Esophagus muscularis mucosa (tissue), 4 donors: ENCODE data around the gene MT1E. TPM values are rescaled to one million over a fixed set of nuclear protein-coding genes. Genes with fewer than 3 reads are reported as not detected.
A peak's percentile ranks its signal among the peaks of the same experiment; 100 is the strongest.

ENCODE experiments used
- DNase-seq: peaks from one replicate; pipeline ENCODE4 v3.0.0-alpha.2; 2017; ENCODE audit errors: extremely low spot score
- H3K27ac ChIP-seq, 4 donors: fragments of 200-600 bp; sonication (generic); replicated peaks in 1 of 4; 1 replicate in 3 of 4; 2 replicates in 1 of 4; pipeline ENCODE4 v1.5.1; 2016 to 2019; ENCODE audit warnings: mild to moderate bottlenecking in 1 of 4
- H3K27me3 ChIP-seq, 4 donors: fragments of 200-600 bp; sonication (generic); one replicate each; pipeline versions ENCODE4 v1.5.1 to v1.6.0; 2016 to 2019
- H3K36me3 ChIP-seq, 4 donors: fragments of 200-600 bp; sonication (generic); one replicate each; pipeline ENCODE4 v1.5.1; 2016 to 2019
- H3K4me1 ChIP-seq, 4 donors: fragments of 200-600 bp; sonication (generic); one replicate each; pipeline ENCODE4 v1.5.1; 2016 to 2019
- H3K4me3 ChIP-seq, 4 donors: fragments of 200-600 bp; sonication (generic); 1 replicate in 2 of 4; 2 replicates in 2 of 4; pipeline ENCODE4 v1.5.1; 2016 to 2019; ENCODE audit warnings: mild to moderate bottlenecking in 4 of 4, moderate library complexity in 1 of 4
- H3K9me3 ChIP-seq, 4 donors: fragments of 200-600 bp; sonication (generic); 1 replicate in 3 of 4; 2 replicates in 1 of 4; pipeline ENCODE4 v1.5.1; 2016 to 2019
- CTCF ChIP-seq, 3 experiments: fragments of 200-600 bp in 2 of 3; fragments of 450-650 bp in 1 of 3; sonication (generic) in 2 of 3; IDR thresholded peaks; one replicate each; pipeline ENCODE4 v1.5.1; 2017 to 2019; ENCODE audit warnings: antibody characterized with exemption in 3 of 3, mild to moderate bottlenecking in 2 of 3, moderate library complexity in 1 of 3
- EP300 ChIP-seq: sonication (generic); formaldehyde crosslinking; IDR thresholded peaks from one replicate; pipeline ENCODE4 v1.6.1; 2017; ENCODE audit warnings: antibody characterized with exemption
- POLR2A ChIP-seq: fragments of 450-650 bp; IDR thresholded peaks from one replicate; pipeline ENCODE4 v1.6.1; 2017; ENCODE audit warnings: antibody characterized with exemption, moderate library complexity, mild to moderate bottlenecking, low read depth
- POLR2AphosphoS5 ChIP-seq, 2 donors: sonication (generic); formaldehyde crosslinking; IDR thresholded peaks; one replicate each; pipeline ENCODE4 v1.6.1; 2017; ENCODE audit warnings: antibody characterized with exemption in 2 of 2
- WGBS: methylation state at CpG from one replicate; pipeline ENCODE4 v1.1.5; 2018; 5-methylcytosine and 5-hydroxymethylcytosine counted together
- intact Hi-C: fragments of 100-400 bp; cut with DNase I; formaldehyde crosslinking; loops from one replicate; pipeline ENCODE4 v1.15.1; 2023
- total RNA-seq, 4 donors: library from RNA; depleted of rRNA; stranded (reverse); fragments of >200 nt; gene quantifications; one replicate each; pipeline versions ENCODE4 v1.1.0 to v1.2.1, GENCODE V29; 2016

The MT1E gene
- total RNA-seq, 4 donors from 2014 or later, result 57.7 to 428 (median 146) TPM

DNA sequence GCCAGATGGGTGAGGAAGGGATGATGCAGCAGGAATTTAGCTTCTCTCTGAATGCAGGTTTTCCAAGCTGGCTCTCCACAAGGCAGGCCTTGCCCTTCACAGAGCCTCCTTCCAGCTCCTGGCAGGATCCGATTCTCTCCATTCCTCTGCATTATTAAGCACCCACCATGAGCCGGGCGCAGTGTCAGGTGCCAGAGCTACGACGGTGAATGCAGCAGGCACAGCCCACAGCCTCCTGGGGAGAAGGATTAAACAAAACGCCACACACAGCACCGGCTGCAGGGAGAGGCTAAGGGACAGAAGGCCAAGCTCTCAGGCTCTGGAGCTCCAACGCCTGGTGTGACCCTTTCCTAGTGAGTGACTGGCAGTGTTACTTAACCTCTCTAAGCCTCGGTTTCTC lies 24.3 kb upstream of the MT1E start:
- no peak for DNase-seq
- no peak for TF ChIP-seq POLR2A
- no peak for TF ChIP-seq CTCF (IDR thresholded peaks at IDR 0.05)
- no peak for TF ChIP-seq EP300
- no peak for TF ChIP-seq POLR2AphosphoS5 (IDR thresholded peaks at IDR 0.05)
- no peak overlapping the region for H3K4me3 ChIP-seq
- H3K4me1 ChIP-seq, result peaks cover 6 to 12% (median 8%) of the 10 kb centered on the region in 4 donors
- 59% methylated on average over 8 of the region's 9 CpGs for WGBS
- no peaks in the 10 kb centered on the region for H3K36me3 ChIP-seq
- no peaks in the 10 kb centered on the region for H3K27me3 ChIP-seq
- H3K27ac ChIP-seq, result no peak overlapping the region
- intact Hi-C loops, result loop anchor here (5.0 kb wide), 1 partner anchor 84 kb away; no protein-coding TSS in a partner anchor
- no peaks in the 10 kb centered on the region for H3K9me3 ChIP-seq

DNA sequence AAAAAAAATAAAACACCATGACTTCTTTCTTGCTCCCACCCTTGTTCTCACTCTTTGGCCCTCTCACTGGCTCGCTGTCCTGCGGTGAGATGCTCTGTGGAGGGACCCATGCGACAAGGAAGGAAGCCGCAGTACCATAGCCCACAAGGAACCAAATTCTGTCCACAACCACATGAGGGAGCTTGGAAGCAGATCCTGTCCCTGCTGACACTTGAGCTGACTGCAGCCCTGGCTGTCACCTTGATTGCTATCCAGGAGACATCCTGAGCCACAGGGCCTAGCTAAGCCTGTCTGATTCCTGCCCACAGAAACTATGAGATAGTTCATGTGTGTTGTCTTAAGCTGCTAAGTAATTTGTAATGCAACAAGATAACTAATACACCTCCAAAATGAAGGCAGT lies 22.0 kb upstream of the MT1E start:
- Histone ChIP-seq H3K36me3 (no peaks in the 10 kb centered on the region), H3K4me3 (no peak overlapping the region), H3K9me3 (no peaks in the 10 kb centered on the region), H3K27me3 (no peaks in the 10 kb centered on the region), H3K27ac (no peak overlapping the region), H3K4me1 (peaks cover 26 to 32% (median 28%) of the 10 kb centered on the region in 4 donors)
- 38% methylated on average over 4 of the region's 4 CpGs for WGBS
- intact Hi-C loops, result loop anchor here (5.0 kb wide), 1 partner anchor 86 kb away; no protein-coding TSS in a partner anchor
- TF ChIP-seq CTCF (IDR thresholded peaks at IDR 0.05) (peak; percentile 31 to 49 (median 42)), POLR2AphosphoS5 (IDR thresholded peaks at IDR 0.05) (peak in 1 of 2 donors; percentile 23), POLR2A (no peak)
- DNase-seq, result no peak

DNA sequence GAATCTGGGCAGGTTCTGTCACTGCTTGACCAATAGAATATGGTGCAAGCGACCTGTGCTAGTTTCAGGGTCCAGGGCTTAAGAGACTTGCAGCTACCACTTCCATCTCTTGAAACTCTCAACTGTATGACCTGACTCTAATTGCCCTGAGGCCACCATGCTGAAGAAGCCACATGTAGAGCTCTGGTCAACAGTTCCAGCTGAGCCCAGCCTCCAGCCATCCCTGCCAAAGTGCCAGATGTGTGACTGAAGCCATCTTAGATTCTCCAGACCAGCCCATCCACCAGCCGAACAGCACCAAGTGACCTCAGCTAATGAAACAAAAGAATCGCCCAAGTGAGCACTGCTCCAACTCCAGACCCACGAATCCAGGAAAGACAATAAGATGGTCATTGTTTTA lies 20.6 kb upstream of the MT1E start:
- peak overlapping the region in 2 of 4 donors; percentile 84 to 96 for H3K27ac ChIP-seq

GRCh38 chr16:56605475-56605874 lies 20.1 kb upstream of the MT1E start:
- Histone ChIP-seq H3K36me3 (no peaks in the 10 kb centered on the region), H3K27ac (peak overlapping the region; percentile 84 to 96 (median 92)), H3K4me3 (no peak overlapping the region), H3K4me1 (peaks cover 40 to 51% (median 44%) of the 10 kb centered on the region in 4 donors), H3K27me3 (no peaks in the 10 kb centered on the region), H3K9me3 (no peaks in the 10 kb centered on the region)
- DNase-seq, result no peak
- WGBS, result 87% methylated on average over 1 of the region's 1 CpG
- intact Hi-C loops, result no loop called here
- no peak for TF ChIP-seq EP300
- no peak for TF ChIP-seq CTCF (IDR thresholded peaks at IDR 0.05)
- no peak for TF ChIP-seq POLR2AphosphoS5 (IDR thresholded peaks at IDR 0.05)
- no peak for TF ChIP-seq POLR2A

More for the DNA sequence above, 20.6 kb upstream of the MT1E start:
- DNase-seq, result no peak
- no peak overlapping the region for H3K4me3 ChIP-seq
- WGBS, result 87% methylated on average over 4 of the region's 4 CpGs
- H3K9me3 ChIP-seq, result no peaks in the 10 kb centered on the region
- intact Hi-C loops, result loop anchor here (5.0 kb wide), 1 partner anchor 88 kb away; no protein-coding TSS in a partner anchor
- peaks cover 35 to 46% (median 39%) of the 10 kb centered on the region in 4 donors for H3K4me1 ChIP-seq
- no peaks in the 10 kb centered on the region for H3K36me3 ChIP-seq
- TF ChIP-seq POLR2AphosphoS5 (IDR thresholded peaks at IDR 0.05) (no peak), EP300 (no peak), POLR2A (no peak), CTCF (IDR thresholded peaks at IDR 0.05) (no peak)
- no peaks in the 10 kb centered on the region for H3K27me3 ChIP-seq

GRCh38 chr16:56606071-56606475 lies 19.5 kb upstream of the MT1E start:
- DNase-seq, result no peak
- H3K27ac ChIP-seq, result peak overlapping the region; percentile 84 to 96 (median 92)
- no peaks in the 10 kb centered on the region for H3K36me3 ChIP-seq
- intact Hi-C loops, result no loop called here
- H3K4me1 ChIP-seq, result peaks cover 46 to 57% (median 50%) of the 10 kb centered on the region in 4 donors
- H3K9me3 ChIP-seq, result no peaks in the 10 kb centered on the region
- TF ChIP-seq POLR2A (no peak), CTCF (IDR thresholded peaks at IDR 0.05) (no peak), POLR2AphosphoS5 (IDR thresholded peaks at IDR 0.05) (peak in 1 of 2 donors; percentile 9)
- H3K4me3 ChIP-seq, result no peak overlapping the region
- no peaks in the 10 kb centered on the region for H3K27me3 ChIP-seq
- 63% methylated on average over 3 of the region's 3 CpGs for WGBS
